ENCODE measurements around the gene AMPH.

DNA sequence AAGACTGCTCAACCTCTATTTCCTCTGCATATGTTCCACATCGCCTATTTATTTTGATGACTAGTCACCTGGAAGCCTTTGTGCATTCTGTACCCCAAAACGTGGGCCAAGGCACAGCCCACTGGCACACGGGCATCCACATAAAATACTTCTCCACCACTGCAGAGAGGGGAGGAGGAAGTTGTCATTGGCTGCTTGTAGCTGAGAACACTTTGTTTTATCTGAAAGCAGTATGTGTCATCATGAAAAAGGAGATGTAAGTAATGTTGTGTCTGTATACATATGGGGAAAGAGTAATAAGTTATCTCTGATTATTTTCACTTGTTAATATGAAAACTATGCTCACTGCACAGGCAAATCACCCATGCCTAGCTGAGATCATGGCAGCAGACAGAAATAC lies 48.2 kb upstream of the AMPH start:
- TF ChIP-seq, protein P1, sequence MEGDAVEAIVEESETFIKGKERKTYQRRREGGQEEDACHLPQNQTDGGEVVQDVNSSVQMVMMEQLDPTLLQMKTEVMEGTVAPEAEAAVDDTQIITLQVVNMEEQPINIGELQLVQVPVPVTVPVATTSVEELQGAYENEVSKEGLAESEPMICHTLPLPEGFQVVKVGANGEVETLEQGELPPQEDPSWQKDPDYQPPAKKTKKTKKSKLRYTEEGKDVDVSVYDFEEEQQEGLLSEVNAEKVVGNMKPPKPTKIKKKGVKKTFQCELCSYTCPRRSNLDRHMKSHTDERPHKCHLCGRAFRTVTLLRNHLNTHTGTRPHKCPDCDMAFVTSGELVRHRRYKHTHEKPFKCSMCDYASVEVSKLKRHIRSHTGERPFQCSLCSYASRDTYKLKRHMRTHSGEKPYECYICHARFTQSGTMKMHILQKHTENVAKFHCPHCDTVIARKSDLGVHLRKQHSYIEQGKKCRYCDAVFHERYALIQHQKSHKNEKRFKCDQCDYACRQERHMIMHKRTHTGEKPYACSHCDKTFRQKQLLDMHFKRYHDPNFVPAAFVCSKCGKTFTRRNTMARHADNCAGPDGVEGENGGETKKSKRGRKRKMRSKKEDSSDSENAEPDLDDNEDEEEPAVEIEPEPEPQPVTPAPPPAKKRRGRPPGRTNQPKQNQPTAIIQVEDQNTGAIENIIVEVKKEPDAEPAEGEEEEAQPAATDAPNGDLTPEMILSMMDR (IDR thresholded peaks at IDR 0.05; ENCODE audit: insufficient read depth, low read length) = no peak
- TF ChIP-seq POLR2AphosphoS5 (IDR thresholded peaks at IDR 0.05; ENCODE audit: low read depth) (no peak), GABPA (IDR thresholded peaks at IDR 0.05; ENCODE audit: low read depth) (no peak), SPI1 (IDR thresholded peaks at IDR 0.05; ENCODE audit: borderline replicate concordance, low read depth) (no peak)

All from HL-60 (cell line).